Loucy (cell line): Measurements from ENCODE around the gene NUP205.
A peak's percentile ranks its signal among the peaks of the same experiment; 100 is the strongest.

Experiments
- EZH2phosphoT487 ChIP-seq: fragments of 200-600 bp; IDR thresholded peaks from 2 replicates; pipeline ENCODE4 v1.6.1; 2018; ENCODE audit warnings: antibody characterized with exemption, mild to moderate bottlenecking, moderate library complexity, borderline replicate concordance
- TF ChIP-seq, protein P1 (sequence below): fragments of 200-600 bp; sonication (generic); conservative IDR thresholded peaks from 2 replicates; pipeline ENCODE4 v1.5.1; 2014; ENCODE audit warnings: mild to moderate bottlenecking, antibody characterized with exemption, low read length

GRCh38 chr7:135645296-135645904 lies 87.7 kb downstream of the NUP205 start:
- TF ChIP-seq, protein P1, sequence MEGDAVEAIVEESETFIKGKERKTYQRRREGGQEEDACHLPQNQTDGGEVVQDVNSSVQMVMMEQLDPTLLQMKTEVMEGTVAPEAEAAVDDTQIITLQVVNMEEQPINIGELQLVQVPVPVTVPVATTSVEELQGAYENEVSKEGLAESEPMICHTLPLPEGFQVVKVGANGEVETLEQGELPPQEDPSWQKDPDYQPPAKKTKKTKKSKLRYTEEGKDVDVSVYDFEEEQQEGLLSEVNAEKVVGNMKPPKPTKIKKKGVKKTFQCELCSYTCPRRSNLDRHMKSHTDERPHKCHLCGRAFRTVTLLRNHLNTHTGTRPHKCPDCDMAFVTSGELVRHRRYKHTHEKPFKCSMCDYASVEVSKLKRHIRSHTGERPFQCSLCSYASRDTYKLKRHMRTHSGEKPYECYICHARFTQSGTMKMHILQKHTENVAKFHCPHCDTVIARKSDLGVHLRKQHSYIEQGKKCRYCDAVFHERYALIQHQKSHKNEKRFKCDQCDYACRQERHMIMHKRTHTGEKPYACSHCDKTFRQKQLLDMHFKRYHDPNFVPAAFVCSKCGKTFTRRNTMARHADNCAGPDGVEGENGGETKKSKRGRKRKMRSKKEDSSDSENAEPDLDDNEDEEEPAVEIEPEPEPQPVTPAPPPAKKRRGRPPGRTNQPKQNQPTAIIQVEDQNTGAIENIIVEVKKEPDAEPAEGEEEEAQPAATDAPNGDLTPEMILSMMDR = peak; percentile 73
- TF ChIP-seq EZH2phosphoT487 = no peak
